ENCODE data around the gene ATP8B2. TPM values are rescaled to one million over a fixed set of nuclear protein-coding genes. Genes with fewer than 3 reads are reported as not detected.

ATP8B2 gene
- total RNA-seq, 1 donor from 2014 or later: 39.5 TPM

DNA sequence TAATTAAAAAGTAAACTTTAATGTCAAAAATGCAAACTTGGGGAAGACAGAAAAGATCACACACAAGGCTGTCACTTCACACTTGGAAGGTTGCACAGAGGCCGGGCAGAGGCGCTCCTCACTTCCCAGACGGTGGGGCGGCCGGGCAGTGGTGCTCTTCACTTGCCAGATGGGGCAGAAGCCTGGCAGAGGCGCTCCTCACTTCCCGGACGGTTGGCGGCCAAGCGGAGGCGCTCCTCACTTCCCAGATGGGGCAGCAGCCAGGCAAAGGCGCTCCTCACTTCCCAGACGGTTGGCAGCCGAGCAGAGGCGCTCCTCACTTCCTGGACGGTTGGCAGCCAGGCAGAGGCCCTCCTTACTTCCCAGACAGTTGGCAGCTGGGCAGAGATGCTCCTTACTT, 54.0 kb downstream of the ATP8B2 start:
- H3K36me3 Mint-ChIP-seq: no peaks in the 10 kb centered on the region
- DNase-seq (ENCODE audit: extremely low spot score, unreplicated experiment): no peak
- H3K4me3 Mint-ChIP-seq: no peak overlapping the region
- H3K27me3 Mint-ChIP-seq: no peaks in the 10 kb centered on the region
- TF ChIP-seq, protein P1, sequence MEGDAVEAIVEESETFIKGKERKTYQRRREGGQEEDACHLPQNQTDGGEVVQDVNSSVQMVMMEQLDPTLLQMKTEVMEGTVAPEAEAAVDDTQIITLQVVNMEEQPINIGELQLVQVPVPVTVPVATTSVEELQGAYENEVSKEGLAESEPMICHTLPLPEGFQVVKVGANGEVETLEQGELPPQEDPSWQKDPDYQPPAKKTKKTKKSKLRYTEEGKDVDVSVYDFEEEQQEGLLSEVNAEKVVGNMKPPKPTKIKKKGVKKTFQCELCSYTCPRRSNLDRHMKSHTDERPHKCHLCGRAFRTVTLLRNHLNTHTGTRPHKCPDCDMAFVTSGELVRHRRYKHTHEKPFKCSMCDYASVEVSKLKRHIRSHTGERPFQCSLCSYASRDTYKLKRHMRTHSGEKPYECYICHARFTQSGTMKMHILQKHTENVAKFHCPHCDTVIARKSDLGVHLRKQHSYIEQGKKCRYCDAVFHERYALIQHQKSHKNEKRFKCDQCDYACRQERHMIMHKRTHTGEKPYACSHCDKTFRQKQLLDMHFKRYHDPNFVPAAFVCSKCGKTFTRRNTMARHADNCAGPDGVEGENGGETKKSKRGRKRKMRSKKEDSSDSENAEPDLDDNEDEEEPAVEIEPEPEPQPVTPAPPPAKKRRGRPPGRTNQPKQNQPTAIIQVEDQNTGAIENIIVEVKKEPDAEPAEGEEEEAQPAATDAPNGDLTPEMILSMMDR (conservative IDR thresholded peaks at IDR 0.05): no peak
- no peaks in the 10 kb centered on the region for H3K4me1 Mint-ChIP-seq (ENCODE audit: unreplicated experiment)
- H3K27ac Mint-ChIP-seq: no peak overlapping the region
- no peaks in the 10 kb centered on the region for H3K9me3 Mint-ChIP-seq

DNA sequence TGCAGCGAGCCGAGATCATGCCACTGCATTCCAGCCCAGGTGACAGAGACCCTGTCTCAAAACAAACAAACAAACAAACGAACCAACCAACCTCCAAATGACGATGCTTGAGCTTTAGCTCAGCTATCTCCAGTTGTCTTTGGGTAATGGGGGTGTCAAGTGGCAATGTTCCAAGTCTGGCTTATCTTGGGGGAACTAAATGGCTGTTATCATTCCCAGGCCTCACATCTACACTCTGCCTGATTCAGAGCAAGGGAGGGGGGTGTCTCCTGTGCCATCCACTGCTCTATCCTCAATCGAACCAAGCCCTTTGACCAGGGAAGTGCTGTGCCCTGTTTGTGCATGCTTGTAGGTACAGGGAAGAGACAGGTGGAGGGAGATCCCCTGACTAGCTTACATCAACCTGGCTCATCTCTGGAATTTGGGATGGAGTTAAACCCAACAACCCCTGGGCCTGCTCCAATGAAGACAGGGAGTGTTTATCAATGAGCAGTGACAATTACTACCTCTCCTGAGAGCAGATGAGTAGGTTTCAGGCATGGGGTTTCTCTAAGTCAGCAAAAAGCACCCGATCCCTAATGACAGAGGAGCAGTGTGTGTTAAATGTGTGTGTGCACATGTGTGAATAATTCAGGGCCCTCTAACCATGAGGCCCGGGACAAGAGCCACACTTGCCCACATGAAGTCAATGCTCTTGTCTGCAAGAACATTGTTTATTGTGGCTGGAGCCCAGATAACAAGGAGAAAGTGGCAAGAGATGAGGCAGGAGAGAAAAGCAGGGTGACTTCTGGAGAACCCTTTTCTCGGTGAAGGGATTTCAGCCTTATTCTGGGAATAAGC, 59.5 kb downstream of the ATP8B2 start:
- Mint-ChIP-seq H3K4me1 (ENCODE audit: unreplicated experiment) (no peaks in the 10 kb centered on the region), H3K4me3 (no peak overlapping the region), H3K9me3 (no peaks in the 10 kb centered on the region), H3K27me3 (peaks cover 3% of the 10 kb centered on the region), H3K27ac (no peak overlapping the region), H3K36me3 (no peaks in the 10 kb centered on the region)
- DNase-seq (ENCODE audit: extremely low spot score, unreplicated experiment): no peak
- TF ChIP-seq, protein P1 (conservative IDR thresholded peaks at IDR 0.05): no peak

DNA sequence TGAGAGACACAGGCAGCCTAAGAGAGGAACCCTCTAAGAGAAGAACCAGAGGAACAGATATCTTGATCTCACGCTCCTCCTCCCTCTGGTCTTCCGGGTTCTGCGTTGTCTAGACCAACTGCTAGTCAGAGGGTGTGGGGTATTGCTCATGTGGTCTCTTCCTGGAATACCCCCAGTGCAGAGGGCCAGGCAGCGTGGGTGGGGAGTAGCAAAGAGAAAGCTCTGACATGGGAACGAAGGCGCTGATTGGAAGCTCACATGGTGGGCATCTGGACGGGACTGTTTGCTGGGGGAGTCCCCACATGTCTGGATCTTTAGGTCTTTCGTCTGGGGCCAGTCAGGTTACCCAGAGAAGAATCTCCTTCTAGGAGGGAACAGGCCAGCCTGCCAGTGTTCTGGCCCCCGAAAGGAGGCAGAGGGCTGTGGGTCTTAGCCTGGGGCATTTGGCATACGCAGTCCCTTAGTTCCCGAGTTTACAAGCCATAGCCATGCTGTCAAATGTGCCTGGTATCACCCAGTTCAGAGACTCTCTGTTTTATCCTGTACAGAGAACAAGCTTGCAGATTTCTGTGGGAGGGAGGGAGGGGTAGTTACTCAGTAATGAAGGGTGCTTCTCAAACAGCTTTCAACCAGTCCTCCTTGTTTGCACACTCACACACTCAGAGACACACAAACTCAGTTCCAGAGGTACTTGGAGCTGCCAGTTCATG, 61.5 kb downstream of the ATP8B2 start:
- TF ChIP-seq, protein P1 (conservative IDR thresholded peaks at IDR 0.05): no peak
- no peak for DNase-seq (ENCODE audit: extremely low spot score, unreplicated experiment)

DNA sequence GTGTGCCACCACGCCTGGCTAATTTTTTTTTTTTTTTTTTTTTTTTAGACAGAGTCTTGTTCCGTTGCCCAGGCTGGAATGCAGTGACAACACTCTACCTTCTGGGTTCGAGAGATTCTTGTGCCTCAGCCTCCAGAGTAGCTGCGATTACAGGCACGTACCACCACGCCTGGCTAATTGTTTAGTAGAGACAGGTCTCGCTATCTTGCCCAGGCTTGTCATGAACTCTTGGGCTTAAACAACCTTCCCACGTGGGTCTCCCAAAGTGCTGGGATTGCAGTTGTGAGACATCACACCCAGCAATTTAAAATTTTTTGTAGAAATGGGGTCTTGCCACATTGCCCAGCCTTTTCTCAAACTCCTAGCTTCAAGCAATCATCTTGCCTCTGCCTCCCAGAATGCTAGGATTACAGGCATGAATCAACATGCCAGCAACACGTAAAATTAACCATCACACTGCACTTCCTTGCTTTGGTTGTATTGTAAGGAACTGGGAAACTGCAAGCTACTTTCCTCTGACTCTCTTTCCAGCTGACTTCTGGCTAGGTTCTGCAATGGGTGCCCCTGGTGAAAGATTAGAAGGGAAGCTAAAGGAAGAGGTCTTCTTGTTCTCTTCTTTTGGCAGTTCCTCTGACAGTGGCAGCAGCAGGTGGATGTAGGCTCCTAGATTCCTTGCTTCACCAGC, 65.9 kb downstream of the ATP8B2 start:
- Mint-ChIP-seq H3K9me3 (no peaks in the 10 kb centered on the region), H3K36me3 (no peaks in the 10 kb centered on the region), H3K27ac (no peak overlapping the region), H3K4me1 (ENCODE audit: unreplicated experiment) (no peaks in the 10 kb centered on the region), H3K4me3 (no peak overlapping the region), H3K27me3 (peaks cover 2% of the 10 kb centered on the region)
- TF ChIP-seq, protein P1 (conservative IDR thresholded peaks at IDR 0.05): no peak
- DNase-seq (ENCODE audit: extremely low spot score, unreplicated experiment): no peak

More for the DNA sequence above, 61.5 kb downstream of the ATP8B2 start:
- Mint-ChIP-seq H3K4me3 (no peak overlapping the region), H3K9me3 (no peaks in the 10 kb centered on the region), H3K36me3 (no peaks in the 10 kb centered on the region), H3K4me1 (ENCODE audit: unreplicated experiment) (no peaks in the 10 kb centered on the region), H3K27ac (no peak overlapping the region), H3K27me3 (peaks cover 3% of the 10 kb centered on the region)

DNA sequence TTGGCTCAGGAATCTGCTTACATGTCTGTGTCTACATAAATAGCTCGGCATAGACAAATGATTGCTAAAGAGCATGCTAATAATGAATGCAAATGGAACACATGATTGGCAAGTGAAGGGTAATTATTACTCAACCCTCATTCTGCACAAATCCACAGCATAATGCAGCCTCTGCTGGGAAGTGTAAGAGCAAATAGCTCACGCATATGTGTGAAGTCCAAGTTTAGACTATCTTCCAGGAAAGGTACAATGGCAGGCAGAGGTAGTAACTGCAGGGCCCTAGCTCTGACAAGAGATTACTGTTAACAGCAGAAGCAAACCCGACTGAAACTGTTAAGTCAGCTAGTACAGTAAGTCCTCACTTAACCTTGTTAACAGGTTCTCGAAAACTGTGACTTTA, 72.8 kb downstream of the ATP8B2 start:
- no peaks in the 10 kb centered on the region for H3K4me1 Mint-ChIP-seq (ENCODE audit: unreplicated experiment)
- peaks cover 9% of the 10 kb centered on the region for H3K27me3 Mint-ChIP-seq
- no peak overlapping the region for H3K27ac Mint-ChIP-seq
- H3K4me3 Mint-ChIP-seq: no peak overlapping the region
- TF ChIP-seq, protein P1 (conservative IDR thresholded peaks at IDR 0.05): no peak
- DNase-seq (ENCODE audit: extremely low spot score, unreplicated experiment): no peak
- H3K9me3 Mint-ChIP-seq: no peaks in the 10 kb centered on the region
- no peaks in the 10 kb centered on the region for H3K36me3 Mint-ChIP-seq
